GM18951 (cell line): ENCODE results near the gene OR5H15.
"Not testable (repeated sequence)": the region's sequence is repeated elsewhere in the genome, so short reads cannot be mapped to it uniquely, and the experiment has no call there.

Source experiments
- POLR2A ChIP-seq: IDR thresholded peaks from 4 replicates; pipeline ENCODE4 v1.6.1; 2011; ENCODE audit warnings: mild to moderate bottlenecking; ENCODE audit not compliant: insufficient read length, insufficient read depth; ENCODE audit errors: extremely low read depth
- in situ Hi-C: fragments of 300-500 bp; cut with MboI; formaldehyde crosslinking; loops from one replicate; pipeline ENCODE4 v1.12.0; 2022; ENCODE audit warnings: low sequenced_read_pairs, mixed read lengths, inconsistent platforms; ENCODE audit not compliant: unreplicated experiment

OR5H15 gene

GRCh38 chr3:98166396-98166795, at the start of gene OR5H15:
Gene OR5H15 (plus strand): TSS chr3:98166696. CDS start chr3:98168700, 2,004 bp downstream.
- in situ Hi-C loops, result no loop called here

GRCh38 chr3:98130421-98130820, 36.1 kb upstream of the OR5H15 start, which contains the start of gene OR5H1:
Gene OR5H1 (plus strand): TSS chr3:98130721. CDS start chr3:98132698, 1,977 bp downstream.
- no peak for TF ChIP-seq POLR2A
- in situ Hi-C loops, result no loop called here

More at GRCh38 chr3:98166396-98166795, at the start of gene OR5H15:
- no peak for TF ChIP-seq POLR2A

GRCh38 chr3:98136631-98137030, 29.9 kb upstream of the OR5H15 start:
- in situ Hi-C loops, result no loop called here
- TF ChIP-seq POLR2A, result no peak

GRCh38 chr3:98137826-98138557, 28.5 kb upstream of the OR5H15 start:
- in situ Hi-C loops, result not testable (repeated sequence)

- in situ Hi-C loops, result no loop called here
- TF ChIP-seq POLR2A, result no peak
These were observed 26.0 kb upstream of the OR5H15 start for GRCh38 chr3:98140531-98140930.

- in situ Hi-C loops, result no loop called here
These were observed 19.3 kb upstream of the OR5H15 start, which contains the start of gene OR5H14 for GRCh38 chr3:98147179-98147578. Gene OR5H14 (plus strand): TSS chr3:98147479. CDS start chr3:98149386, 1,907 bp downstream.

GRCh38 chr3:98148751-98149150, 17.7 kb upstream of the OR5H15 start:
- TF ChIP-seq POLR2A, result no peak
- in situ Hi-C loops, result no loop called here

More at GRCh38 chr3:98147179-98147578, 19.3 kb upstream of the OR5H15 start, which contains the start of gene OR5H14:
- no peak for TF ChIP-seq POLR2A

GRCh38 chr3:98149456-98149855, 17.0 kb upstream of the OR5H15 start:
- in situ Hi-C loops, result not testable (repeated sequence)

GRCh38 chr3:98151241-98151640, 15.3 kb upstream of the OR5H15 start:
- in situ Hi-C loops, result no loop called here

GRCh38 chr3:98171071-98171470, 4.6 kb downstream of the OR5H15 start:
- no peak for TF ChIP-seq POLR2A
- in situ Hi-C loops, result no loop called here

More at GRCh38 chr3:98151241-98151640, 15.3 kb upstream of the OR5H15 start:
- no peak for TF ChIP-seq POLR2A

- in situ Hi-C loops, result no loop called here
- no peak for TF ChIP-seq POLR2A
These were observed 6.1 kb downstream of the OR5H15 start for GRCh38 chr3:98172621-98173020.

- in situ Hi-C loops, result loop anchor here (10.0 kb wide), 1 partner anchor 144 kb away; no protein-coding TSS in a partner anchor
- TF ChIP-seq POLR2A, result no peak
These were observed 13.9 kb downstream of the OR5H15 start for GRCh38 chr3:98180319-98180890.

- in situ Hi-C loops, result loop anchor here (10.0 kb wide), 1 partner anchor 143 kb away; no protein-coding TSS in a partner anchor
- no peak for TF ChIP-seq POLR2A
These were observed 15.7 kb downstream of the OR5H15 start for GRCh38 chr3:98182196-98182595.

GRCh38 chr3:98185180-98185579, 18.7 kb downstream of the OR5H15 start:
- TF ChIP-seq POLR2A, result no peak
- in situ Hi-C loops, result loop anchor here (10.0 kb wide), 1 partner anchor 140 kb away; no protein-coding TSS in a partner anchor

- in situ Hi-C loops, result loop anchor here (10.0 kb wide), 1 partner anchor 136 kb away; no protein-coding TSS in a partner anchor
- no peak for TF ChIP-seq POLR2A
These were observed 22.0 kb downstream of the OR5H15 start for GRCh38 chr3:98188545-98188944.

GRCh38 chr3:98190911-98191310, 24.4 kb downstream of the OR5H15 start:
- in situ Hi-C loops, result not testable (repeated sequence)

- in situ Hi-C loops, result not testable (repeated sequence)
These were observed 29.8 kb downstream of the OR5H15 start for GRCh38 chr3:98196293-98196692.
